Colonic mucosa (tissue), 4 donors: Measurements from ENCODE around the gene EZH1. TPM values are rescaled to one million over a fixed set of nuclear protein-coding genes. Genes with fewer than 3 reads are reported as not detected.

Experiments used
- DNase-seq: peaks from one replicate; pipeline ENCODE4 v3.0.0-alpha.2; 2020
- H3K27ac ChIP-seq: fragments of 200-600 bp; one replicate; pipeline ENCODE4 v1.8.0; 2021
- H3K27me3 ChIP-seq: fragments of 200-600 bp; one replicate; pipeline ENCODE4 v1.8.0; 2021
- H3K36me3 ChIP-seq: fragments of 200-600 bp; one replicate; pipeline ENCODE4 v1.8.0; 2021
- H3K4me1 ChIP-seq: fragments of 200-600 bp; one replicate; pipeline ENCODE4 v1.8.0; 2021; ENCODE audit warnings: mild to moderate bottlenecking
- H3K4me3 ChIP-seq: fragments of 200-600 bp; one replicate; pipeline ENCODE4 v1.8.0; 2021
- H3K9ac ChIP-seq, 2 donors: one replicate each; pipeline ENCODE4 v1.7.0; 2013; ENCODE audit warnings: control low read depth in 2 of 2, low read depth in 2 of 2, low read length in 2 of 2
- H3K9me3 ChIP-seq: fragments of 200-600 bp; one replicate; pipeline ENCODE4 v1.8.0; 2021
- intact Hi-C: fragments of 100-400 bp; cut with DNase I; formaldehyde crosslinking; loops from one replicate; pipeline ENCODE4 v1.14.1; 2022
- total RNA-seq, 2 donors: library from RNA; stranded (reverse); fragmentation: NEBNext Ultra II Directional in 1 of 2; extraction: Animal tissue kit (Norgen Biotek cat#: 25700) in 1 of 2; gene quantifications; one replicate each; pipeline ENCODE4 v1.2.1, GENCODE V29; 2021
- TF ChIP-seq, protein P1 (sequence below): fragments of 200-600 bp; IDR thresholded peaks from one replicate; pipeline ENCODE4 v1.8.0; 2022; ENCODE audit warnings: antibody characterized with exemption, mild to moderate bottlenecking
- donor health status: healthy.
- donor health status: DM: no; HTN: no; CAD: no.
- donor health status: DM: no; HTN: no; CAD: no.

The EZH1 gene
- total RNA-seq, 2 donors from 2014 or later, result 15.9 to 20.3 TPM

- DNase-seq, result peak; percentile 79
- peak overlapping the region; percentile 38 for H3K4me3 ChIP-seq
- H3K9ac ChIP-seq, result peak overlapping the region; percentile 68 to 86
- peaks cover 45% of the 10 kb centered on the region for H3K4me1 ChIP-seq
- TF ChIP-seq, protein P1, sequence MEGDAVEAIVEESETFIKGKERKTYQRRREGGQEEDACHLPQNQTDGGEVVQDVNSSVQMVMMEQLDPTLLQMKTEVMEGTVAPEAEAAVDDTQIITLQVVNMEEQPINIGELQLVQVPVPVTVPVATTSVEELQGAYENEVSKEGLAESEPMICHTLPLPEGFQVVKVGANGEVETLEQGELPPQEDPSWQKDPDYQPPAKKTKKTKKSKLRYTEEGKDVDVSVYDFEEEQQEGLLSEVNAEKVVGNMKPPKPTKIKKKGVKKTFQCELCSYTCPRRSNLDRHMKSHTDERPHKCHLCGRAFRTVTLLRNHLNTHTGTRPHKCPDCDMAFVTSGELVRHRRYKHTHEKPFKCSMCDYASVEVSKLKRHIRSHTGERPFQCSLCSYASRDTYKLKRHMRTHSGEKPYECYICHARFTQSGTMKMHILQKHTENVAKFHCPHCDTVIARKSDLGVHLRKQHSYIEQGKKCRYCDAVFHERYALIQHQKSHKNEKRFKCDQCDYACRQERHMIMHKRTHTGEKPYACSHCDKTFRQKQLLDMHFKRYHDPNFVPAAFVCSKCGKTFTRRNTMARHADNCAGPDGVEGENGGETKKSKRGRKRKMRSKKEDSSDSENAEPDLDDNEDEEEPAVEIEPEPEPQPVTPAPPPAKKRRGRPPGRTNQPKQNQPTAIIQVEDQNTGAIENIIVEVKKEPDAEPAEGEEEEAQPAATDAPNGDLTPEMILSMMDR, result peak; percentile 77
- H3K27me3 ChIP-seq, result peaks cover 7% of the 10 kb centered on the region
- H3K36me3 ChIP-seq, result no peaks in the 10 kb centered on the region
- H3K27ac ChIP-seq, result peak overlapping the region; percentile 95
- H3K9me3 ChIP-seq, result no peaks in the 10 kb centered on the region
- intact Hi-C loops, result loop anchor here (10.0 kb wide), 1 partner anchor 95 kb away; no protein-coding TSS in a partner anchor
These were observed 65.1 kb downstream of the EZH1 start for GRCh38 chr17:42679492-42680330.

- intact Hi-C loops, result no loop called here
- Histone ChIP-seq H3K36me3 (no peaks in the 10 kb centered on the region), H3K9ac (peak overlapping the region; percentile 68 to 86), H3K27me3 (peaks cover 7% of the 10 kb centered on the region), H3K9me3 (no peaks in the 10 kb centered on the region), H3K4me3 (peak overlapping the region; percentile 69), H3K27ac (peak overlapping the region; percentile 95), H3K4me1 (peaks cover 48% of the 10 kb centered on the region)
- TF ChIP-seq, protein P1, result no peak
- peak; percentile 75 for DNase-seq
These were observed 65.8 kb downstream of the EZH1 start for GRCh38 chr17:42678951-42679491.

- H3K9me3 ChIP-seq, result no peaks in the 10 kb centered on the region
- H3K27ac ChIP-seq, result peak overlapping the region; percentile 95
- peak; percentile 91 for DNase-seq
- no peaks in the 10 kb centered on the region for H3K36me3 ChIP-seq
- peaks cover 7% of the 10 kb centered on the region for H3K27me3 ChIP-seq
- intact Hi-C loops, result no loop called here
- peak overlapping the region; percentile 69 for H3K4me3 ChIP-seq
- TF ChIP-seq, protein P1, result no peak
- peak overlapping the region; percentile 79 to 86 for H3K9ac ChIP-seq
- H3K4me1 ChIP-seq, result peaks cover 48% of the 10 kb centered on the region
These were observed 66.7 kb downstream of the EZH1 start for GRCh38 chr17:42677921-42678781.

- TF ChIP-seq, protein P1, result no peak
- intact Hi-C loops, result no loop called here
- Histone ChIP-seq H3K9me3 (no peaks in the 10 kb centered on the region), H3K27me3 (peaks cover 7% of the 10 kb centered on the region), H3K27ac (peak overlapping the region; percentile 95), H3K4me1 (peaks cover 47% of the 10 kb centered on the region), H3K9ac (peak overlapping the region; percentile 79), H3K4me3 (peak overlapping the region; percentile 78), H3K36me3 (no peaks in the 10 kb centered on the region)
- peak; percentile 100 for DNase-seq
These were observed 67.6 kb downstream of the EZH1 start for GRCh38 chr17:42677012-42677857.
